ENCODE measurements around the gene SPACA4.
"Not testable (repeated sequence)": the region's sequence is repeated elsewhere in the genome, so short reads cannot be mapped to it uniquely, and the experiment has no call there.

SPACA4 gene

GRCh38 chr19:48619692-48620585, 13.4 kb downstream of the SPACA4 start:
- no peak for DNase-seq

DNA sequence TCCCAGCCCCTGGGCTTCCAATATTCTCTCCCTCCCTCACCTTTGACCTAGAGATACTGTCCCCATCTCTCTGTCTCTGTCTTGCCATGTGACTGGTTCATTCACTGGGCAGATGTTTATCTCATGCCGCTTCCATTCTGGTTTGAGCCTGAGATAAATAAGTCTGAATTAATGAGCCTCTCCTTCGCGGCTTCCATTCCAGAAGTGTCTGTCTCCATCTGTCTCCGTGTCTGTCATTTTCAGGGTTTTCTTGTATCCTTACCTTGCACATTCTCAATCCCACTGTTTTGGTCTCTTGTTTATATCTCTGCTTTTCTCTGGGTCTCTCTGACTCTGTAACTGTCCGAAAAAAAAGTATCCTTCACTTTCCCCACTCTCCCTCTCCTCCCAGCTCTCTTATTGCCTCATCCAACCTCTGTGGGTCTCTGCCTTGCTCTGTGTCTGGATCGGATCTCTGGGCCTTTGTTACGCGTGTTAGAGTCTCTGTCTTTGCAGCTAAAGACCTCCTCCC, 17.1 kb downstream of the SPACA4 start:
- no peak for DNase-seq

- peak; percentile 97 for DNase-seq
Measured at GRCh38 chr19:48624067-48624594, 17.6 kb downstream of the SPACA4 start.

DNA sequence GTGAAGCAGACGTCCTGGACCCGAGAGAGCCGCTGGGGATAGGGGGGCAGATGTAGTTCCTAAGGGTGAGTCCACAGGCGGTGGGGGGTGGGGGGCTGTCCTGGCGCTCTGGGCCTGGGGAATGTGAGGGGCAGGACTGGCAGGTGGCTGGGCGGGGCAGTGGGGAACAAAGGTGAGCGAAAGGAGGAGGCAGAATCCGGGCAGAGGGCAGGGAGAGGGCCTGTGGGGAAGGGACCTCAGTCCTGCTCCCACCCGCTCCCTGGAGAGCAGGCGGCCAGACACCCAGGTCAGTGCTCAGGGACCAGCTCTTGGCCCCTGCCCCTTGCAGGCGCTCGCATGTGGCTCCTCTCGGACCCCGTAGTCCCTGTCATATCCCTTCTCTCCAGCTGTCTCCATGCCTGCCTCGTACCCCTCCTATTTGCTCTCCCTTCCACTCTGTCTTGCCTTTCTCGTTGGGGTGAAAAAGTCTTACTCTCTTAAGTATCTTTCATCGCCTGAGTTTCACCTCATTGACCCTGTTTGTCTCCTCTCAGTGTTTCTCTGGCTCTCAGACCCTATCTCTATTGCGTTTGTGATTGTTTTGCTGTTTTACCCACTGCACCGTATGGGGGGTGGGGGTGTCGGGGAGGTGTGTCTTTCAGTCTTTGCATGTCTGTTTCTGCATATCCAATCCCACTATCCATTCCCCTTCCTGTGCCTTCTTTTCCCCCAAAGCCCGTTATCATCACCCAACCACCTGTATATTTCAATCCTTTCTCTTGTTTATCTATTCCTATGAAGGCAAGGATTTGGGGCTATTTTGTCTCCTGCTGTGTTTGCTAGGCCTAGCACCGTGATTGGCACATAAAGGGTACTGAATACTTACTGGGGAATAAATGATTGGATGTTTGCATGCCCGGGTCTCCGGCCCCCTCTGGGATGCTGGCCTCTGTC, 18.5 kb downstream of the SPACA4 start:
- no peak for DNase-seq

GRCh38 chr19:48625891-48626327, 19.4 kb downstream of the SPACA4 start:
- DNase-seq = no peak

DNA sequence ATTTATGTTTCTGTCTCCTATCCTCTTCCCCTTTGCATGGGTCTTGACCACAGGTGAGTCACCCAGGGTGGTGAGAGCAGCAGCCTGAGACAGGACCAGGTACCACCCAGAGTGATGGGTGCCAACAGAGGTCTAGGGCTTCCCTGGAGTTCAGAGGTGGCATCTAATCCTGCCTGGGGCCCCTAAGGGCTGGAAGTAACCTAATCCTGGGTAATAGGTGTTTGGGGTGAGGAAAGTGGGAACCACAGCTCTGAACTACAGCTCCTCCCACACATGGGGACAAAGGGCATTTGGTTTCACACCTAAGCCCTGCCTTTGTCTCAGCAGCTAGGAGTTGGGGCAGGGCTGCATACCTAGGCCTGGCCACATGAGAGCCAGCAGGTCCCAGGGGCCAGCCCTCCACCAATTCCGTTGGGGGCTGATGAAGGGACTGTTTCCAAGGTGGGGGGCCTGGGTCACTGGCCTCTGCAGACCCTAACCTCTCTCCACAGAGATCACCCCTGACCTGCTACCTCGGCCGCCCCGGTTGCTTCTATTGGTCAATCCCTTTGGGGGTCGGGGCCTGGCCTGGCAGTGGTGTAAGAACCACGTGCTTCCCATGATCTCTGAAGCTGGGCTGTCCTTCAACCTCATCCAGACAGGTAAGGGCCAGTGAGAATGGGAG, 20.8 kb downstream of the SPACA4 start:
- DNase-seq = no peak

DNA sequence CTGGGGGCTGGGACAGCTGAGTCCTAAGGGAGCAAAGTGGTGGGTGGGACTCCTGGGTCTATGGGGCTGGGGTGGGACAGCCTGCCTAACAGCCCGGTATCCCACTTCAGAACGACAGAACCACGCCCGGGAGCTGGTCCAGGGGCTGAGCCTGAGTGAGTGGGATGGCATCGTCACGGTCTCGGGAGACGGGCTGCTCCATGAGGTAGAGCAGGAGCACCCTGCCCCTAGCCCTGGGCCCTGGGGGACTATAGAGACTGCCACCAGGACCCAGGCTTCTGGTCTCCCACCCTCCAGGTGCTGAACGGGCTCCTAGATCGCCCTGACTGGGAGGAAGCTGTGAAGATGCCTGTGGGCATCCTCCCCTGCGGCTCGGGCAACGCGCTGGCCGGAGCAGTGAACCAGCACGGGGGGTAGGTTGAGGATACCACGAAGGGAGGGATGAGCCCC, 21.3 kb downstream of the SPACA4 start:
- DNase-seq = no peak

DNA sequence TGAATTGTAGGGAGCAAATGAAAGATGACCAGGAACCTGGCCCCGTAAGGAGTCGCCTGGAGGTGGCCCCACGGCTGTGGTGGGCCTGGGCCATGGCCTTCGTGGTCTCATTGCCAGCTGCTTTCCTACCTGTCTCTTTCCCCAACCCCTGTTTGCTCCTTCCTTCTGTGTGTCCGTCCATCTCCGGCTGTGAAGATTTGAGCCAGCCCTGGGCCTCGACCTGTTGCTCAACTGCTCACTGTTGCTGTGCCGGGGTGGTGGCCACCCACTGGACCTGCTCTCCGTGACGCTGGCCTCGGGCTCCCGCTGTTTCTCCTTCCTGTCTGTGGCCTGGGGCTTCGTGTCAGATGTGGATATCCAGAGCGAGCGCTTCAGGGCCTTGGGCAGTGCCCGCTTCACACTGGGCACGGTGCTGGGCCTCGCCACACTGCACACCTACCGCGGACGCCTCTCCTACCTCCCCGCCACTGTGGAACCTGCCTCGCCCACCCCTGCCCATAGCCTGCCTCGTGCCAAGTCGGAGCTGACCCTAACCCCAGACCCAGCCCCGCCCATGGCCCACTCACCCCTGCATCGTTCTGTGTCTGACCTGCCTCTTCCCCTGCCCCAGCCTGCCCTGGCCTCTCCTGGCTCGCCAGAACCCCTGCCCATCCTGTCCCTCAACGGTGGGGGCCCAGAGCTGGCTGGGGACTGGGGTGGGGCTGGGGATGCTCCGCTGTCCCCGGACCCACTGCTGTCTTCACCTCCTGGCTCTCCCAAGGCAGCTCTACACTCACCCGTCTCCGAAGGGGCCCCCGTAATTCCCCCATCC, 22.1 kb downstream of the SPACA4 start:
- DNase-seq = no peak

DNA sequence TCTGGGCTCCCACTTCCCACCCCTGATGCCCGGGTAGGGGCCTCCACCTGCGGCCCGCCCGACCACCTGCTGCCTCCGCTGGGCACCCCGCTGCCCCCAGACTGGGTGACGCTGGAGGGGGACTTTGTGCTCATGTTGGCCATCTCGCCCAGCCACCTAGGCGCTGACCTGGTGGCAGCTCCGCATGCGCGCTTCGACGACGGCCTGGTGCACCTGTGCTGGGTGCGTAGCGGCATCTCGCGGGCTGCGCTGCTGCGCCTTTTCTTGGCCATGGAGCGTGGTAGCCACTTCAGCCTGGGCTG, 22.7 kb downstream of the SPACA4 start:
- DNase-seq = no peak

- no peak for DNase-seq
Measured at GRCh38 chr19:48629599-48630295, 23.2 kb downstream of the SPACA4 start.

GRCh38 chr19:48630296-48631063, 23.9 kb downstream of the SPACA4 start:
- DNase-seq = no peak

- DNase-seq = no peak
Measured at GRCh38 chr19:48631225-48631624, 24.7 kb downstream of the SPACA4 start.

GRCh38 chr19:48632286-48632685, 25.7 kb downstream of the SPACA4 start:
- DNase-seq = not testable (repeated sequence)

DNA sequence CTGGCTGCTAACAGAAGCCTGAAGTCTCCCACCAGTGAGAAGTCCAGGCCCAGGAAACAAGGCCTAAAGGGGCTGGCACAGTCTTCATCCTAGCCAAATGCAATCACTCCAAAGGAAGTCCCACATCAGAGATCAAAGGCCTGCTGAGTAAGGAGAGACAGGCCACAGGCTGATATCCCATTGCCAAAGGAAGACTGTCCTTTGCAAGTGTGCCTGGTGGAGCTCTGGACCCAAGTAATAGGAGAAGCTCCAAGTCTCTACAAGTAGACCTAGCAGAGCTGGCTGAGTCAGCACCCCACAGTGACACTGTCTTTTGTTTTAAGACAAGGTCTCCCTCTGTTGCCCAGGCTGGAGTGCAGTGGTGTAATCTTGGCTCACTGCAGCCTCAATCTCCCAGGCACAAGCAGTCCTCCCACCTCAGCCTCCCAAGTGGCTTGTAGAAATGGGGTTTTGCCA, 26.2 kb downstream of the SPACA4 start:
- no peak for DNase-seq

DNA sequence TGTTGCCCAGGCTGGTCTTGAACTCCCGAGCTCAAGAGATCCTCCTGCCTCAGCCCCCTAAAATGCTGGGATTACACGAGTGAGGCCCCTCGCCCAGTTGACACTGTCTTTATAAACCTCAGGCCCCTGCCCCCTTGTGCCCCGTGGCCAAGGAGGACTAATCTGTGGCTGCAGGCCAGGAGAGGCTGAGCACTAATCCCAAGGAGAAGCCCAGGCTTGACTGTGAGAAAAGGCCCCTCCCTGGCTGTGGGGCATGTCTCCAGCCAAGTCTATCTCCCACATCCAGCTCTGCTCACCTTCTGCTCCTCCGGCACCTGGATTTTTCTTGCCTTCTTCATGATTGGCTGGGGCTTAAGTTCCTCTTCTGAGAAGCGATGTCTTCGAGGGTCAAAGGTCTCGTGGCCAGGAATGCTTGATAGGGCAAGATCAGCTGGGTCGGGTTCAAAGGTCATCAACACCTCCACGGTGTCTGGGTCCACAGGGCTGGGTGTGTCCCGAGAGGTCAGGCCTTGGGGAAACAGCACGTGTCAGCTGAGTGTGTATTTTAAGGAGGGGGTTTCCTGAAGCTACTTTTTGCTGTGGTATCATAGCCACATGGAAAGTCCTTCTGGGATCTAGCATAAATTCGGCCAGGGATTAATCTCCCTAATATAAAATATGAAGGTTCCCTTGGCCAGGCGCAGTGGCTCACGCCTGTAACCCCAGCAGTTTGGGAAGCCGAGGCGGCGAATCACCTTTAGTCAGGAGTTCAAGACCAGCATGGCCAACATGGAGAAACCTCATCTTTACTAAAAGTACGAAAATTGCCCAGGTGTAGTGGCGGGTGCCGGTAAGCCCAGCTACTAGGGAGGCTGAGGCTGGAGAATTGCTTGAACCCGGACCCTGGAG, 26.9 kb downstream of the SPACA4 start:
- DNase-seq = no peak

DNA sequence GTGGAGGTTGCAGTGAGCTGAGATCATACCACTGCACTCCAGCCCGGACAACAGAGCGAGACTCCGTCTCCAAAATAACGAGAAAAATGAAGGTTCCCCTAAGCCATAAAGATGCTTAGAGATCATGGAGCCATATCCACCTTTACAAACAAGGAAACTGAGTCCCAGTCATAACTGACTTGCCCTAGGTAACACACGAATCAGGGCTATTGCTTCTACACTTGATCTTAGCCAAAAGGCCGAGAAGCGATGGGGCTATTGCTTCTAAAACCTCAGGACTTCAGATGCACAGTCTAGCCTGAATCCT, 27.4 kb downstream of the SPACA4 start:
- DNase-seq = no peak

GRCh38 chr19:48634424-48635262, 28.1 kb downstream of the SPACA4 start:
- peak; percentile 93 for DNase-seq

GRCh38 chr19:48635263-48635965, 28.9 kb downstream of the SPACA4 start:
- DNase-seq = peak; percentile 74

Measured in CD4-positive, alpha-beta T cell treated with Interleukin-21 for 1 hour (primary cell).